ENCODE measurements around the gene COPB1.

COPB1 gene

GRCh38 chr11:14423633-14424032 lies 76.0 kb downstream of the COPB1 start:
- DNase-seq: peak; percentile 76 to 84

- DNase-seq: no peak
These were observed 76.8 kb downstream of the COPB1 start for GRCh38 chr11:14422814-14423182.

DNA sequence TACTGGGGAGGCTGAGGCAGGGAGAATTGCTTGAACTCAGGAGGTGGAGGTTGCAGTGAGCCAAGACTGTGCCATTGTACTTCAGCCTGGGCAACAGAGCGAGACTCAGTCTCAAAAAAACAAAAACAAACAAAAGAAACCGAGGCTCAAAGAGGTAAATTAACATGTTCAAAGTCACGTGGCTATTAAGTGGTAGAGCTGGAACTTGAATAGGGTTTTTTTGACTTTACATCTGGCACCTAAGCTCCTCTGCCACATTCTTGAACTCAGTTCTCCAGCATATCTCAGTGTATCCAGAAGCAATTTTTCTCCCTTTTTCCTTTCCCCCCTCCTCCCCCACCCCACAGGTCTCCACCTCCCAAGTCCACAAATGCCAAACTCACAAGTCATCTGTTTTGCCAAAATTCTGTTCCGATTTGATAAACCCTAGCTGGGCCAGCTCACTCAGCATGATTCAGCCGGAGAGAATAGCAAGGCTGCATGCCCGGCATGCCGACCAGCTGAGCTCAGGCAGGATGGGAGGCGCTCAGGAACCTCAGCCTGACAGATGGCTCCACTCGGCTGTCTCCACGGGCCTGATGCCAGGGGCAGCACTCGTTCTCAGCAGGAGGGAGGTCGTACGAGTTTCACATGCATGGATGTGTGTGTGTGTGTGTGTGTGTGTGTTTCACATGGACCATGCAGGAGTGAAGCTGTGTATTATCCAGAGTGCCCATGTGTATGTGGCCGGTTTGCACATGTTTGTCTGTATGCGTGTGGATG lies 77.4 kb downstream of the COPB1 start:
- no peak for DNase-seq

DNA sequence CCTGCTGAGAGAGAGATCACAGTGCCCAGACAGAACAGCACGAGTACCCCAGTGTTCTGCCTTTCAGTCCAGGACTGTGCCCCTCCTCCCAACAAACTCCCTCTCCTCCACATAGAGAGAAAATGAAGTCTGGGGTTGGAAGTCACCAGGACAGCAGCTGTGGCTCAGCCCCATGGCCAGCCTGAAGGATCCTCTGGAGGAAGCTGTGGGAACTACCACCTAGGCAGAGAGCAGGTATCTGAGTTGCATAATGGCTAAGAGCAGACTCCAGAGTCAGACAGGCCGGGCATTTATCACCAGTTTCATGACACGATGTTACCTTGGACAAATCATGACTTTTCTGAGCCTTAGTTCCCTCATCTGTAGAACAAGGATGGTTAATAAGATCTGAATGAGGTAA lies 79.4 kb downstream of the COPB1 start:
- no peak for DNase-seq

GRCh38 chr11:14418801-14419417 lies 80.7 kb downstream of the COPB1 start:
- DNase-seq: no peak

DNA sequence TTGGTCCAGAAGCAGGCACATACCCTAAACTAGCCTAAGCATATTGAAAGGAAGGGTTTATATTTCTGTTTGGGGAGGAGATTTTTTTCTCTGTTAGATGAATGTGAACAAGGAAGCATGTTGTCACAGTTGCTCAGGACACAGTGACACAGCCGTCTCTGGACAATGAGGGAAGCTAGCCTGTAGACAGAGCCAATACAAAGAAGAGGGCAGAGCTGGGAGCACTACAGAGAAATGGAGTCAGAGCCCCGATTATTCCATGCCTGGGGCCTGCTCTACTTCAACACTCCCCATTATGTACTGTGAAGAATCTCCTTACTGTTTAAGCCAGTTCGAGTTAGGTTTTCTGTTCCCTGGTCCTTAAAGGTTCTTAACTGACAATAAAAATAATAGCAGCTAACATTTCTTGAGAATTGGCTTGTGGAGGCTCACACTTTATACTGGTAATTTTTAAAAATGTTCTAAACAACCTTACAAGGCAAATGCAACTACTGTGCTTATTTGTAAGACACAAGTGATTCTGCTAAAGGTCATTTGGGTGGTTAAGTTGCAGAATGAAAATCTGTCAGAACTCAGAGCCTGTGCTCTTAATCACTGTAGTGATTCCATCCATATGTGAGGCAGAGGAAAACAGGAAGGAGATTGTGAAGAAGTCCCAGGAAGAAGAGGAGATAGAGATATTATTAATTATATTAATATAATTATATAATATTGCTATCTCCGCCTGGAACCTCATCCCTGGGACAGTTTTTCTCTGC lies 81.8 kb downstream of the COPB1 start:
- no peak for DNase-seq

DNA sequence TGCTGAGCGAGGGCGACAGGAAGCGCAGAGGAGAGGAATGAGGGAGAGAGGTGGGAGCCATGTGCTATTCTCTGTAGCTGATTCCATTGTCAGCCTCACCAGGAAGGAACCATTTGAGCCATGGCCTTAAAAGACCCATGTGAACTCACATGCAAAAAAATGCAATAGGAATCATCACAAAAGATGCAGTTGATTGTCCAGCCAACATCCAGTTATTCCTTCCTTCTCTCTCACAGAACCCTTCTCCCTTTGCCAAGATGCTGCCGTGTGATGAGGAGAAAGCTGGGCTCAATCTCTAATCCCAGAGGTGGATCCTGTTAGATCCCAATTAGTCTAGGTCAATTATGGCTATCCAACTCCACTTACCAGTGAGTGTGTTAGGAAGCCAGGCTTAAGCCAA lies 82.4 kb downstream of the COPB1 start:
- no peak for DNase-seq

GRCh38 chr11:14414470-14415461 lies 84.8 kb downstream of the COPB1 start:
- DNase-seq: no peak

DNA sequence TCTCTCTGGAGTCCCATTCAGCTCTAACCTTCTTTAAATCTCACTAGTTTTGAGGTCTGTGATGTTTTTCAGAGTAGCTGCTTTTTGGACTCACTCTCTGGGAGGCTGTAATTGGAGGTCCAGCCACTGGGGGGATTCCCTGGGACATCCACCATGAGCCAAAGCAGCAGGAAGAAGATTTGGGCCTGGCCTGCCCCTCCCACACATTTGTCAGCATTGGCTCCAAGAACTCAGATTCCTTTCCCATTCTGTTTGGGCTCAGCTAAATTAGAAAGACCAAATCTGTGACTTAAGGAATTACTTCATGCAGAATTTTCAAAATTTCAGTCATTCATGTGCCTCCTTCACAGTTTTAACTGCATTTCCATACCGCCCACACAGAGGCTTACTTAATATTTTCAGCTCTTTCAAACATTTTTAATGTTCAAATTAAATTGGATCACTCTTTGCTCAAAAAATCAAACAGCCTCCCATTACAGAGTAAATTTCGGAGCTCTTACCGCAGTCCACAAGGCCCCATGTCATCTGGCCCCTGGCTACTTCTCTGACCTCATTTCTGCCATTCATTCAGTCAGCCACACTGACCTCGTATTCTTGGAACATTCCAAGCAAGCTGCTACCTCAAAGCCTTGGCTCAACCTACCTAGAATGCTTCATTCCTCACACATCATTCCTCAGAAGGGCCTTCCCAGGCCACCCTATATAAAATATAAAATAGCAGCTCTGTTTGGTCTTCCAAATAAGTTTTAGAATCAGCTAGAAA lies 86.1 kb downstream of the COPB1 start:
- DNase-seq: no peak

DNA sequence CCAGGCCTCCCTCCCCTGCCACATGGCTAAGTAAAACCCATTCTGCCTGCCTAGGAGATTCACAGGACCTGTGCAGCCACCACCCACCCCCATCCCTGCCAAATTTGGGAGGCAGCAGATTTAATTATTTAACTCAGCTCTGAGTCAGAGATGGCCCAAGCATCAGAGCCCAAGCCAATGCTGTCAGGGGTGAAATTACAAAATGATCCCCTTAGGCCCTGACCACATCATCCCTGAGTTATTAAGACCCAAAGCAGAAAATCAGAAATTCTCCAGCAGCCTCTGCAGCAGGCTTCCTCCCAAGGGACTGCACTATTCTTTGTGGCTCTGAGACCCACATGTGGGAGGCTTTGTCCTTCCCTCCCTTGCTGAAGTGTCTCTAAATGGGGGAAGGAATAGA lies 87.8 kb downstream of the COPB1 start:
- no peak for DNase-seq

DNA sequence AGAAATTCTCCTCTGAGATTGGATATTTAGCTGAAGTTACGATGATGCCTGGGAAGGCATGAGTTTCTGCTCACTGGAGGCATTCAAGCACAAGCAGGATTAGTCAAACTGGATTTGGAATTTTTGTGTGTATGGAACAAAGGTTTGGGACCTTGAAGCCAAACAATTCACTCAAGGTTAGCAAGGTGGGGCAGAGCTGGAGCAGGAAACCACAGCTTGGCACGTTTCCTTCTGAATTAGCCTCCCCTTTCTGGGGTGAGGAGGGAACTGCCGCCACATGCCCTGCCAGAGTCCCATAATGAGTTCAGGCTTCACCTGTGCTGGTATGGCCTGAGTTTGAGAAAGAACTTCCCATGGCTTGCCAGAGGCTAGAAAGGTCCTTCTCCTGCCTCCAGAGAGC lies 89.7 kb downstream of the COPB1 start:
- DNase-seq: no peak

- no peak for DNase-seq
These were observed 91.0 kb downstream of the COPB1 start for GRCh38 chr11:14408612-14409011.
